Aorta (tissue), 5 donors: ENCODE results near the gene PAPOLB. TPM values are rescaled to one million over a fixed set of nuclear protein-coding genes. Genes with fewer than 3 reads are reported as not detected.
"Not testable (repeated sequence)": the region's sequence is repeated elsewhere in the genome, so short reads cannot be mapped to it uniquely, and the experiment has no call there.

Source experiments
- ATAC-seq: fragments of 200-7000 bp; cut with Tn5 transposase; one replicate; pipeline ENCODE4 v1.9.1; 2022; ENCODE audit warnings: moderate library complexity; ENCODE audit not compliant: low FRiP score
- DNase-seq, 2 donors: peaks; one replicate each; pipeline ENCODE4 v3.0.0-alpha.2; 2020
- H3K27ac ChIP-seq, 2 donors: one replicate each; pipeline ENCODE4 v1.5.1; 2013; ENCODE audit warnings: low read length in 2 of 2, mild to moderate bottlenecking in 2 of 2, moderate library complexity in 2 of 2, control low read depth in 1 of 2, inconsistent platforms in 1 of 2, low read depth in 1 of 2
- H3K27me3 ChIP-seq, 2 donors: one replicate each; pipeline ENCODE4 v1.6.1; 2013; ENCODE audit warnings: control low read depth in 1 of 2, low read length in 1 of 2, mild to moderate bottlenecking in 1 of 2, moderate library complexity in 1 of 2; ENCODE audit not compliant: insufficient read depth in 2 of 2, control insufficient read depth in 1 of 2
- H3K36me3 ChIP-seq, 2 donors: one replicate each; pipeline ENCODE4 v1.6.1; 2013; ENCODE audit warnings: control low read depth in 1 of 2, low read length in 1 of 2, mild to moderate bottlenecking in 1 of 2; ENCODE audit not compliant: insufficient read depth in 2 of 2, control insufficient read depth in 1 of 2
- H3K4me1 ChIP-seq, 2 donors: one replicate each; pipeline ENCODE4 v1.6.1; 2013; ENCODE audit warnings: low read length in 2 of 2, control low read depth in 1 of 2, mild to moderate bottlenecking in 1 of 2, moderate library complexity in 1 of 2; ENCODE audit not compliant: insufficient read depth in 2 of 2, control insufficient read depth in 1 of 2
- H3K4me3 ChIP-seq, 2 donors: one replicate each; pipeline ENCODE4 v1.5.1; 2013; ENCODE audit warnings: low read length in 2 of 2, control low read depth in 1 of 2, mild to moderate bottlenecking in 1 of 2
- H3K9me3 ChIP-seq: one replicate; pipeline ENCODE4 v1.6.1; 2013; ENCODE audit warnings: mild to moderate bottlenecking, low read length; ENCODE audit not compliant: control insufficient read depth
- WGBS, 2 donors: extraction: QIAGEN DNeasy Blood & Tissue Kit; methylation state at CpG; one replicate each; pipeline ENCODE4 v1.1.7; 2013; 5-methylcytosine and 5-hydroxymethylcytosine counted together
- intact Hi-C, 2 donors: fragments of 100-400 bp; cut with DNase I; formaldehyde crosslinking; loops; one replicate each; pipeline versions ENCODE4 v1.14.2 to v1.15.0; 2022
- long read RNA-seq, 2 donors: library from polyadenylated mRNA; unstranded; transcript quantifications; one replicate each; pipeline ENCODE4 v2.0.0, GENCODE V29; 2020 to 2021
- polyA plus RNA-seq, 2 donors: library from polyadenylated mRNA; stranded (reverse); fragments of 200-250 nt; gene quantifications; one replicate each; pipeline ENCODE4 v1.2.3, GENCODE V29; 2013
- total RNA-seq, 2 donors: library from RNA; stranded (reverse); fragmentation: NEBNext Ultra II Directional; extraction: Animal tissue kit (Norgen Biotek cat#: 25700); gene quantifications; one replicate each; pipeline ENCODE4 v1.2.1, GENCODE V29; 2021
- donor health status: healthy with polysubstance abuse.
- donor health status: Bipolar disorder and iron deficiency.
- donor health status: DM: no; HTN: no; CAD: no.
- donor health status: DM: no; HTN: no; CAD: no.
- donor health status: DM: yes; HTN: yes; CAD: no.

PAPOLB gene
- total RNA-seq (under 1 TPM; 0.26 to 0.54 TPM), polyA plus RNA-seq (under 1 TPM in 1 of 2 donors, not detected in 1; 0.25 TPM)
- long read RNA-seq, donor 1, result 0 reads
- long read RNA-seq, donor 2, result 0 reads

DNA sequence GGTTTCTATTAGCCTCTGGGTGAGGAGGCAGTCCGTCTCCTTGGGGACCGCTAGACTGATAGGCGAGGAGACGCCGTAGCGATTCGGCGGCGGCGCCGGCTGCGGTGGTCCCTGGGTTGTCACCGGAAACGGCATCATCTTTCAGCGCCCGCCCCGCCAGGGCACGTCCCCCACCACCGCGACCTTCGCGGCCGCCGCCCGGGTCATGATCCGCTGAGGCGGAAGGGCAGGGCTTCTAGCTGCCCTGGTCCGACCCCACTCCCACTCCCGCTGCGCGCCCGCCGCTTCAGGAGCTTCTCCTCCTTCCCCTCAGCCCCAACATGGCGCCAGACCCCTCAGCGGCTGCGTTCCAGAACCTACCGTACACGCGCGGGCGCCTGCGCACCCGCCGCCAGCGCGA, at the start of gene PAPOLB:
Gene PAPOLB (minus strand): TSS at position 358 of the 400 bp plus-strand sequence. CDS start 220 bp downstream, at position 138.
- no peak within 1 kb of the TSS for H3K4me3 ChIP-seq
- intact Hi-C loops, result no loop called here
- 7 to 10% methylated on average over 38 to 46 of the region's 46 CpGs for WGBS, 2 donors
- no peak for DNase-seq
- no peaks in the 10 kb centered on the region for H3K4me1 ChIP-seq
- H3K27ac ChIP-seq, result no peak within 1 kb of the TSS
- peak; percentile 33 for ATAC-seq
- H3K27me3 ChIP-seq, result no peaks in the 10 kb centered on the region
- H3K36me3 ChIP-seq, result no peaks in the 10 kb centered on the region
- peaks cover 12% of the 10 kb centered on the region for H3K9me3 ChIP-seq

DNA sequence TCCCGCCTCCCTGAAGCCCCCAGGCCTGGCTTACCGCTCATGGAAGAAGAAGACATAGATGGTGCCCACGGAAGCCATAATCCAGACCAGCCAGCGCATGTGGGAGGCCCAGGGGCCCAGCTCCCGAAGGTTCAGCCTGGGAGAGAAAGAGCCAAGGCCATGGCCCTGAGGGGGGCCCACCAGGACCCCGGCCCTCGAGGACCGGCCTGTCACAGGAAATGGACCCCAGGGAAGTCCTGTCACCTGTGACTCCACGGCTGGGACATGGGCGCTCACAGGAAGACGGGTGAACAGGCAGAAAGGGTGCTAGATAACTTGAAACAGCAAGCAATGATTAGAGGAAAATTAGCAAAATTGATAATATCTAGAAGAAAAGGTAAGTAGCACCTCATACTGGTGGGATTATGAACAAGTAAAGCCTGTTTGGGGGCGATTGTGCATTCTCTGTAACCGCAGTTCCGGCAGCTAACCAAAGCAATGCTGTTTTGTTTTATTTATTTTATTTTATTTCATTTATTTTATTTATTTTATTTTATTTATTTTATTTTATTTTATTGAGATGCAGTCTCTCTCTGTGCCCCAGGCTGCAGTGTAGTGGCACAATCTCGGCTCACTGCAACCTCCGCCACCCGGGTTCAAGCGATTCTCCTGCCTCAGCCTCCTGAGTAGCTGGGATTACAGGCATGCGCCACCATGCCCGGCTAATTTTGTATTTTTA, 49.4 kb upstream of the PAPOLB start:
- no peak overlapping the region for H3K4me3 ChIP-seq
- H3K27ac ChIP-seq, result no peak overlapping the region
- no peaks in the 10 kb centered on the region for H3K4me1 ChIP-seq
- peaks cover 3% of the 10 kb centered on the region for H3K9me3 ChIP-seq
- 90 to 92% methylated on average over 20 of the region's 20 CpGs for WGBS, 2 donors
- DNase-seq (no peak), ATAC-seq (no peak)
- no peaks in the 10 kb centered on the region for H3K36me3 ChIP-seq
- H3K27me3 ChIP-seq, result no peaks in the 10 kb centered on the region
- intact Hi-C loops, result no loop called here

DNA sequence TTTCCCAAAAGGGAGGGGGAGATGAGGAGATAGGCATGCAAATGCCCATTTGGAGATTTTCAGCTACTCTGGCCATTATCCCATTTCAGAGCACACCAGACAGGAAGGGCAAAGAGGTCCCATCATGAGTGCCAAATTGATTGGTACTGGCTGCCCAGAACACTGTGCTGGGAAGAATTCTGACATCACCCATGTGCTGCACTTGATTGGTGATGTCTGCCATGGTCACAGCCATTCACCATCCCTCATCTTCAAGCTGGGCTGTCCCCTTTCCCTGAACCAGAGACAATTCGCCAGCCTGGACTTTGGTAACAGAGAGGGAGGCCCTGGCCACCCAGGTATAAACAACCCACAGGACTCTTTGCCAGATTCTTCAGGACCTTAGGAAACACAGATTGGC, 44.9 kb upstream of the PAPOLB start:
- H3K4me3 ChIP-seq, result no peak overlapping the region
- WGBS, 2 donors, result 86 to 89% methylated on average over 1 of the region's 1 CpG
- peaks cover 3% of the 10 kb centered on the region for H3K9me3 ChIP-seq
- ATAC-seq (no peak), DNase-seq (no peak)
- no peaks in the 10 kb centered on the region for H3K4me1 ChIP-seq
- H3K27me3 ChIP-seq, result no peaks in the 10 kb centered on the region
- H3K36me3 ChIP-seq, result no peaks in the 10 kb centered on the region
- H3K27ac ChIP-seq, result no peak overlapping the region
- intact Hi-C loops, result no loop called here

DNA sequence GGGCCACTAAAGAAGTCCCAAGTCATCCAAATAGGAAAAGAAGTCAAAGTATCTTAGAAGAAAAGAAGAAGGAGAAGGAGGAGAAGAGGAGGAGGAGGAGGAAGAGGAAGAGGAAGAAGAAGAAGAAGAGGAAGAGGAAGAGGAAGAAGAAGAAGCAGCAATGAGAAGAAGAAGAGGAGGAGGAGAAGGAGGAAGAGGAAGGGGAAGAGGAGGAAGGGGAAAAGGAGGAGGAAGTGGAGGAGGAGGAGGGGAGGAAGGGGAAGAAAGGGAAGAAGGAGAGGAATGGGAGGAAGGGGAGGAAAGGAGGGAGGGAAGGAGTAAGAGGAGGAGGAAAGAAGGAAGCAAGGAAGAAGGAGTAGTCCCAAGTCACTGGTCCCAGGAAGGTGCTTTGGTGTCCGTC, 43.3 kb upstream of the PAPOLB start:
- intact Hi-C loops, result no loop called here
- Histone ChIP-seq H3K36me3 (no peaks in the 10 kb centered on the region), H3K4me3 (no peak overlapping the region), H3K4me1 (no peaks in the 10 kb centered on the region), H3K9me3 (peaks cover 3% of the 10 kb centered on the region), H3K27ac (no peak overlapping the region), H3K27me3 (no peaks in the 10 kb centered on the region)
- DNase-seq (no peak), ATAC-seq (no peak)
- 83 to 100% methylated on average over 1 of the region's 1 CpG for WGBS, 2 donors

DNA sequence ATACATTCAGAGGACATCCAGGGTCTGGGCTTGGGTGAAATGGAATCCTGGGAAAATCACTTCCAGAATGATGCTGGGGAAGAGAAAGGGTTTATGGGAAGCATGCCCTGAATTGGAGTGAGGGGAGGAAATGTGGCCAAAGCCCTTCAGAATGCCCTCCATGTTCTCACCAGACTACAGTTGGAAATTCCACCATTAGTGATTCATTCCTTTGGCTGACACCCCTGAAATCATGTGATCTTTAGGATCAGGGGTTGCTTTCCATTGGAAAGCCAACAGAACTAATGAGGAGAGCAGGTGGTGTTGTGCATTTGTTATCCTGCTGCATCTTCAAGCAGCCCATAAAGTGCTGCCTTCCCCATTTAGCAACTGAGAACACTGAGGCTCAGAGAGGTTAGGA, 42.5 kb upstream of the PAPOLB start:
- no peak for ATAC-seq
- no peak overlapping the region for H3K4me3 ChIP-seq
- H3K4me1 ChIP-seq, result no peaks in the 10 kb centered on the region
- intact Hi-C loops, result no loop called here
- peaks cover 3% of the 10 kb centered on the region for H3K9me3 ChIP-seq
- no peak for DNase-seq
- H3K27me3 ChIP-seq, result no peaks in the 10 kb centered on the region
- H3K36me3 ChIP-seq, result no peaks in the 10 kb centered on the region
- H3K27ac ChIP-seq, result no peak overlapping the region

DNA sequence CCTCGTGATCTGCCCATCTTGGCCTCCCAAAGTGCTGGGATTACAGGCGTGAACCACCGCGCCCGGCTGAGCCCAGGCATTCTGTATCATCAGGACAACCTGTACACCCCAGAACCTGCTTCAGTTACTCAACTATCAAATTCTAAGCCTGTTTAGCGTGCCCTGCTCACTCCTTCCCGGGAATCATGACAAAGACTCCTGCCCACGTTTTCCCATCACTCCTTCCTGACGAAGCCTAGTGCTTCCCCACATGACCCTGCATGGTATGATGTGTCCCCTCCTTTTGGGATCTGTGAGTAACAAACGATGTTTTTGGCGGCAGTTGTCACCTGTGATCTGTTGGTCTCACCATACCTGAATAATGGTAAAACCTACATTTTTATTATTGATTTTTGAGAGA, 33.9 kb upstream of the PAPOLB start:
- Histone ChIP-seq H3K27me3 (no peaks in the 10 kb centered on the region), H3K4me3 (no peak overlapping the region), H3K27ac (no peak overlapping the region), H3K4me1 (no peaks in the 10 kb centered on the region), H3K36me3 (no peaks in the 10 kb centered on the region), H3K9me3 (peaks cover 4% of the 10 kb centered on the region)
- ATAC-seq, result no peak
- intact Hi-C loops, result no loop called here
- 86 to 88% methylated on average over 11 of the region's 11 CpGs for WGBS, 2 donors
- DNase-seq, result no peak

DNA sequence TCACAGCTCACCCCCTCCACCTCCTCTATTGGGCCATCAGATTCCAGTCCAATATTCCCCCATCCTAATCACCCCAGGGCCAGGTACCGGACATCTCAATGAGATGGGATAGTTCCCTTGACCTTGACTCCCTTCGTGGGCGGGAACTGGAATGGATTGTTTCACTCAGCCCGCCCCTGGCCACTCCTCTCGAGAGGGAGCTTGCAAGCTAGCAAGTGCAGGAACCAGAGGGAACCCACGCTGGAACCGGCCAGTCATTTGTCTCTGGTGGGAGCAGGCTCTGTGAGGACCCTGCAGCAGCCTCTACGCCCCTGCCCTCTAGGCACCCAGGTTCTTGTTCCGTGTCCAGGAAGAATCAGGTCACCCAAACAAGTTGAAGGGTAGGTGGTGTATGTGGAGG, 32.7 kb upstream of the PAPOLB start:
- H3K4me1 ChIP-seq, result no peaks in the 10 kb centered on the region
- ATAC-seq (no peak), DNase-seq (no peak)
- no peaks in the 10 kb centered on the region for H3K27me3 ChIP-seq
- intact Hi-C loops, result no loop called here
- H3K9me3 ChIP-seq, result peaks cover 4% of the 10 kb centered on the region
- H3K27ac ChIP-seq, result no peak overlapping the region
- no peaks in the 10 kb centered on the region for H3K36me3 ChIP-seq
- H3K4me3 ChIP-seq, result no peak overlapping the region
- 92 to 95% methylated on average over 9 of the region's 9 CpGs for WGBS, 2 donors

DNA sequence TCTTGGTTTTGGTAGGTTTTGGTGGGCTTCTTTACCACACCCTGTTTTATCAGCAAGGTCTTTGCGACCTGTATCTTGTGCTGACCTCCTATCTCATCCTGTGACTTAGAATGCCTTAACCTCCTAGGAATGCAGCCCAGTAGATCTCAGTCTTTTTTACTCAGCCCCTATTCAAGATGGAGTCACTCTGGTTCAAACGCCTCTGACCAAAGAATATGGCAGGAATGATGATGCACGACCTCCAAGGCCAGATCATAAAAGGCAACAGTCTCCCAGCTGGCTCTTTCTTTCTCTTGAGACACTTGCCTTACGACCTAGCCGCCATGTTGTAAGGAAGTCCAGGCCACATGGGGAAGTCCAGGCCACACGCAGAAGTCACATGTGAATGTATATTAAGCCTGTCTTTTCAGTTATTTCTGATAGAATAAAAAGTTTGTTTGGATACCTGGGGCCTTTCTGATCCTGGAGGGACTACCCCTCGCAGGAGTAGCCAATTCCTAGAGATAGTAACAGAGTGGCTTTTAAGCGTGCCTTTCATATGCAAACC, 32.2 kb upstream of the PAPOLB start:
- no peak for DNase-seq
- intact Hi-C loops, result no loop called here
- H3K36me3 ChIP-seq, result no peaks in the 10 kb centered on the region
- H3K4me3 ChIP-seq, result no peak overlapping the region
- no peak for ATAC-seq
- WGBS, 2 donors, result 87% methylated on average over 8 of the region's 8 CpGs
- H3K27ac ChIP-seq, result no peak overlapping the region
- no peaks in the 10 kb centered on the region for H3K27me3 ChIP-seq
- no peaks in the 10 kb centered on the region for H3K4me1 ChIP-seq
- peaks cover 4% of the 10 kb centered on the region for H3K9me3 ChIP-seq

DNA sequence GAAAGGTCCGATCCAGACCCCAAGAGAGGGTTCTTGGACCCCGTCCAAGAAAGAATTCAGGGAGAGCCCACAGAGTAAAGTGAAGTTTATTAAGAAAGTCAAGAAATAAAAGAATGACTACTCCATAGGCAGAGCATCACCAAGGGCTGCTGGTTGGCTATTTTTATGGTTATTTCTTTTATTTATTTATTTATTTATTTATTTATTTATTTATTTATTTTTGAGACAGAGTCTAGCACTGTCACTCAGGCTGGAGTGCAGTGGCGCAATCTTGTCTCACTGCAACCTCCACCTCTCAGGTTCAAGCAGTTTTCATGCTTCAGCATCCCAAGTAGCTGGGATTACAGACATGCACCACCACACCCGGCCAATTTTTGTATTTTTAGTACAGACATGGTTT, 31.4 kb upstream of the PAPOLB start:
- ATAC-seq, intact Hi-C loops, DNase-seq, H3K9me3 ChIP-seq, H3K4me1 ChIP-seq, H3K4me3 ChIP-seq, H3K27me3 ChIP-seq, H3K36me3 ChIP-seq, H3K27ac ChIP-seq: not testable (repeated sequence)
- WGBS, 2 donors, result 70 to 77% methylated on average over 4 of the region's 4 CpGs
